Measurements from ENCODE around the gene ABLIM2.

GRCh38 chr4:8076023-8076422, 82.6 kb downstream of the ABLIM2 start:
- TF ChIP-seq CTCF (conservative IDR thresholded peaks at IDR 0.05; ENCODE audit: low read depth, low read length): no peak
- no peak for TF ChIP-seq EZH2 (IDR thresholded peaks at IDR 0.05; ENCODE audit: borderline replicate concordance, low read depth, low read length, poor library complexity, severe bottlenecking)
